ENCODE results near the gene NRP2.

The NRP2 gene

DNA sequence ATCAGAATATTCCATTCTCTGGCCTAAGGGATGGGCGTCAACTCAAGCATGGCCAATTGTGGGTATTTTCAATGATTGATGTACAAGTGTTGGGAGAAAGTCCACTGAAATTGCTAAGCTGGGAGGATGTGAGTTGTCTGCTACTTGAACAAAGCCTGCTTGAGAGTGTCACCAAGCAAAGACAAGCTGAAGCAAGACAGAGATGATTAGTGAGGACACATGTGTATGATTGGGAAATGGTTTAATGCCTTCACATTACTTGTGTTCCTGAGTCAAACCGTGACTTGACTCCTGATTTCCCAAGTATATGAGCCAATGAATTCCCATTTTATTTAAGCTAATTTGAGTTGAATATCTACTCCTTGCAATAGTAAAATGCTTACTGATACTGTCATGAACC is 23.7 kb upstream of the NRP2 start:
- DNase-seq (ENCODE audit: low read depth), result no peak

DNA sequence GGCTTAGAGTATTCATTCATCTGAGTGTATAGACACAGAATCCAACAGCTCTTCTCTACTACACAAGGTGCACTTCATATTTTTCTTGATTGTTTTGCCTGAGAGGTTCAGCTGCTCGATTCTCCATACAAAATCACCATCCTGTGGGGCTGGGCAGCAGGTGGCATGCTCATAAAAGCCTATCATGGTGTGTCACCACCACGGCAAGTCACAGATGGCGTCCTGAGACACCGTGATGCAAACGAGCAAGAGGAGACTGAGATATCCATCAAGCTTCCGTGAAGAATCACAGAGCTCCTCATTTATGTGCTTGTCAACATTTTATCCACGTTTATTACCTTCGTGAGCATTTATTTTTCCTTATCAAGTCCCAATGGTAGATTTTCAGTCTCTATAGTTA is 22.4 kb upstream of the NRP2 start:
- DNase-seq (ENCODE audit: low read depth), result no peak

DNA sequence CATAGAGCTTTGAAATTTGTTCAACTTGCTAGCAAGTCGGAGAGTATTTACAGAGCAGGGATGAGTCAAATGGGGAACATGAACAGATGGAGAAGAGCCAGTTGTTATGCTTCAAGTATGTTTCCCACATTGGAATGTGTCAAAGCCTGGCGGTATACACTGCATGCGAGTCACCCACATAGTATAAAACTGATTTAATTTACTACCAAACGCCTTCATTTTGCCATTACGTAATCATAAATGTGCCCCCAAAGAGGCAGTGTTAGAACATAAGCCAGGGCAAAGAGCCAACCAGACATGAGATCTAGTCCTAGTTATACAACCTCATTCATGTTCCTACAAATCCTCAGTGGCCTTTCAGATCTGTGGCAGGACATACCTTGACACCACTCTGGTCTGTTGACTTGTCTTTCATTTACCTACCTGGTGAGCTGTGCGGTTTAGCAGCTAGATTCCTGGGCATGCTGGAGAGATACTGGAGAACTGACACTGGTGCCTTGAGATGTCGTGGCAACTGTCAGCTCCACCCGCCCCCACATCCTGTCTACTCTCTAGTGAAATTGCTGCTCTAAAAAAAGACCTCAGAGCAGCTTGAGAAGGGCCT is 21.7 kb upstream of the NRP2 start:
- no peak for DNase-seq (ENCODE audit: low read depth)

DNA sequence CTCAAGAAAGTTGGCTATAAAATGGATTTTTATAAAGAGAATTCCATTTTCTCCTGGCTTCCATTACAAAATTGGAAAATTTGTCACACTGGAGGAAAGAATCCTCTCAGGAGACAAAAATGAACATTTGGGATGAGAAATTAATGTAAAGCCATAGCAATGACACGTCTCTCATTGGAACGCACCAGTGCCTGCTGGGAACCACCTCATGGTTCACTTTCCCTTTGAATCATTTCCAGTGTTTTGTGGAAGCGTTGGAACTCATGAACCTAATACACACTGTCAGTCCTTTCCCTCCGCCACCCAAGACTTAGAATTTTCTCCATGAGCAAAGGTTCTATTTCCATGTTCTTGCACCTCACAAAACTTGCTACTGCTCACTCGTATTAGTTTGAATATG is 21.0 kb upstream of the NRP2 start:
- no peak for DNase-seq (ENCODE audit: low read depth)

DNA sequence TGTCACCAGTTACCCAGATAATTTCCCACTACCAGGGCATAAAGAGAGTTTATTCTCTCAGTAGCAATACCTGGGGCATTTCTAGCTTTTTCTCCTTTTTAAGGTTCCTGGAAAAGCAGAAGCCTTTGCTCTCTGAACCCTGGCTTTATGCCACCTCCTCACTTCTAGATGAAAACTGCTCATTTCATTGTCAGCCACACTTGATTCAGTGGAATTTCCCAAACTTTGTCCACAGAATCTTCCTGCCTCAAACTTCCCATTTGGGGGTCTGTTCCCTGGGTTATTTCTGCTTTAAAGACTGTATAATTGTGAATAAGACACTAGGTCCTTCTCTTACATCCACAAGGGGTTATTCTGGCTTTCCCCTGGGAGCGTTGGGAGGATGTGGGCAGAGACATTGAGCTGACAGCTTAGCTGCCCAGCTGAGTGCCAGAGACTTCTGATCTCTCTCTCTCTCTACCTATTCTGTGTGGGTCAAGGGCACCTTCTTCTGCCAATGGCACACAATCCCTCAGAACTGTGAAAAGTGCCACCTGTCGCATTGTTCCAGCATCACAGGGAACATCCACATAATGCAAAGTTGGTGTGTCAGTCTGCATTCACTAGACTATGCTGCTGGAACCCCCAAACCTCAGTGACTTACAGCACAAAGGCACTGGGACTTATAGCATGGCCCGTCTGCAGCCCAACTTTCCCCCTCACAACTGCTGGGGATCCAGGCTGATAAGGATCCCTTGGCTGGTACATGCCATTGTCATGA is 19.9 kb upstream of the NRP2 start:
- DNase-seq (ENCODE audit: low read depth), result no peak

DNA sequence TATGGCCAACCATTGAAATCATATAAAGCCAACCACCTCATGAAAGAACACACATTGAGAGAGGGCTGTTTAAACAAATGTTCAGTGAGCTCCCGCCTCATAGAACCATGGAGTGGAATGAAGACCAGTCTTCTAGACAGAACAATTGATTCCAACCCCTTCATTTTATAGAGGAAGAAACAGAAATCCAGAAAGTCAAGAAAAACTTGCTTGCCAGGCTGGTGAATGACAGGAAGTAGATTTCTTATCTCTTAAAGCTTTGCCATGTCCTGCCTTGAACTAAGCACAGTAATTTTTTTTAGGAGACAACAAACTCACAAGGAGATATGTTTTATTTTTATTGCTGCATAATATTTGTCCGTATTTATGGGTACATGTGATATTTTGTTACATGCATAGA is 16.5 kb upstream of the NRP2 start:
- DNase-seq (ENCODE audit: low read depth), result no peak

DNA sequence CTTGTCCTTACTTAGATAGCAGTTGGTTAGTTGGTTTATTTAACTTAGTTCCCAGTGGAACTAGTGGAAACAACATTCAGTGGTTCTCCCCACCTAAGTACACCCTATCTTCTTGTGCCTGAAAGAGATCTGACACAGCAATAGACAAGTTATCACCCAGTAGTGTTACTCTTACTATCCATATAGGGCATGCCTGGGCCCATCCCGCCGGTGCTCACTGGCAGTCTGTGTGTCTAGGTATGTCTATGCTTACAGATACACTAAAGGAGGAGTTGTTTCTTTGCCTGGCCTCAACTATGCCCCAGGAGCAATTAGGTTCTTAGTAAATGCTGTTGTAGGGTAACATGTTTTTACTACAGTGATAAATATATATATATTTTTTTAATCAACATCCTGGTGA is 12.0 kb upstream of the NRP2 start:
- DNase-seq (ENCODE audit: low read depth), result no peak

DNA sequence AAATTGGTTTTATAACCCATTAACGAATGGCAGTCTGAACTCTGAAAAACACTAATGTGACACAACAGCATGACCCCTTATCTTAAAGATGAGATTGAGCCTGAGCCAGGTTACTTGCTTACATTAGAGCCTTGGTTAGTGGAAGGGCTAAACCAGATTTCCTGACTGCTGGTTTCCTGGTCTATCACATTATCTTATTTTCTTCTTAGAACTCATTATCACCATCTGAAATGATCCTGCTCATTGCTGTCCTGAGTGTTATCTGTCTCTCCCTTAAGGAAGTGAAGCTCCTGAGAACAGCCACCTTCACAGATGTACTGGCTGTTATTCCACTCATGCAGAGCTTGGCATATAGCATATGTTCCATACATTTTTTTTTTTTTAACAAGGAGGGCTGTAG is 9.0 kb upstream of the NRP2 start:
- no peak for DNase-seq (ENCODE audit: low read depth)

DNA sequence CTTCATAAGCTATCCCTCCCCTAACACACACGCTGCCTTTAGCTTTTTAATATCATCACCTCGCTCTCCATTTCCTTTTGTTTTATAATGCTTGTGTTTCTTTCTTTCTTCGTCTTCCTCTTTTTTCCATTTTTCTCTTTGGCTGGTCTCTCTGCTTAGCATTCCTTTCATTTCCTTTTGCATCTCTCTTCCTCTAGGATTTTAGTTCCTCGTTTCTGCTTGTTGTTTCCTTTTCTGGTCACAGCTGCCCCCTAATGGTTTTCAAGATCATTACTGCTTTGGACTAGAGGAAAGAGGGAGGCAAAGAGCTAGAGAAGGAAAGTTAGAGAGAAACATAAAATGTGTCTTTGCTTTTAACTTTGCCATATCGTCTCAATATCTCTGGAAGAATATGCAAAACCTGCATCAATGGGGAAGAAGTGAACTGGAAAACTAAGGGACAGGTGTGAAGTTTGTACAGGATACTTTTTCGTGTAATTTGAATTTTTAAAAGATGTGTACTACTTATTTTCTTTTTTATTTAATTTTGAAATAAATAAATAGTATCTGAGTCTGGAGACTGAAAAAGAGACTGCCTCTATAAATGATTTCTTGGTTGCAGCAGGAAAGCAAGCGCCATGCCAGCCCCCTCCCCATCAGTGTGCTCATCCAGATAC is 6.3 kb upstream of the NRP2 start:
- DNase-seq (ENCODE audit: low read depth), result no peak

DNA sequence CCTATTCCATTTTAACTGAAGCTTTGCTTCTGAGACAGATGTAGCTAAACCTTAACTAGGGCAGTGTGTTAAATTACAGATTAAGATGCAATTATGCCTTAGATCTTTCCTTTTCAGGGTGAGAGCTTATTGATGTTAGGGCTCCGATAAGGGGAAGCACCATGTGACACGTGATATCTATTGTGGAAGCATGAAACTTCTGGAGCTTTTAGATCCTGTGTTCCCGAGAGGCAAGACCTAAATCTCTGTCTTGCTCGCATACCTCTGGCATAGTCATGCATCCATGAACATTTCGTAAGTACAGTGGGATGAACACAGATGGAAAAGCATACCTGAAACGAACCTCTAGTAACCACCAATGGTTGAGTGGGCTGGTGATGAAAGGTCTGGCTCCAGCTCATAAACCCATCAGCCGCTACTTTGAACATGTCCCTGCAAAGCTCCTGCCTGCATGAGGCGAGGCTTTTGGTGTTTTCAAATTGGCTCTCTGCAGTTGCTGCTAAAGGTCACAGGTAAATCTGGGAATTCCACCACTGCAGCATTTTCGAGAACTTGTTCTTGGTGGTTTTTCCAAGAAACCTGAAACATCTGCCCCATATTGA is 3.7 kb upstream of the NRP2 start:
- no peak for DNase-seq (ENCODE audit: low read depth)

DNA sequence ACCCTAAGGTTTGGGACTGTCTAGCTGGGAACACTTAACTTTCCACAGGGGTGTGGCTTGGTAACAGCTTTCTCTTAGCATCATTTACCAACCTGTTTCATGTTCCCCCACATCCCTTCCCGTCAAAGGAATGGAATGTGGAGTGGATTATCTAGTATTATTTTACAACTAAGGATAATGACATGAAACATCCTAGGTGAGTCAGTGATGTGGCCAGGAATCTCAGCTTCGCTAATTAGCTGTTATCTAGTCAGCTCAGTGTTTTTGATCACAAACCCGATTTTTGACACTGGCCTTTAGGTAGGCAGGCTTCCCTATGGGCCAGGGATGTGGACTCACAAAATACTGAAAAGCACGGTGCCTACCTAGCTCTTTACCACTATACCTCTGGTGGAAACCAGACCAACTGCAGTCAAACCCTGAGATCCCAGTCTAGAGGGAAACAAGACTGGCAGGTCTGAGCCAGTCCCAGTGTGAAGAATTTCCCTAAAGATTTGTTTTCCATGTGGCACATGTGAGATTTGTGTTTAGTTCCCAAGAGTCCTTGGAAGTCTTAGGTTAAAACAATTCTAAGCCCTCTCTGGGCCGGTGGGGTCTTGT is 2.8 kb upstream of the NRP2 start:
- DNase-seq (ENCODE audit: low read depth), result no peak

DNA sequence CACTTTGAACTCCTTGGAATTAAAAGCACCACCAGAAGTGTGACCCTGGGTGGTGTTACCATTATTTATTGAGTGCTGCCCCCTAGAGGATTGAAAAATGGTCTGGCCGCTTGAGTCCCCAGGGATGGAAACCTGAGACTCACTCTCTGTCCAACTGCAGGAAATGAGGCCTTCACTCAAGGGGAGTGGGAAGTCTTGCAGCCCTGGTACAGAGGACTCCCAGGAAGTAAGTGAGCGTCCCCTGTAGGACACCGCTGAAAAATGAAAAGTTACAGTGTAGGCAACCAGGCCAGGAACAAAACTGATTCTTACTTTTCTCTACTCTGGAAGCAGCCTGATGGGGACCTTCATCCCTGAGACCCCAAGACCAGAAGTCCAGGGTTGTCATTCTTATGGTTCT is 2.2 kb upstream of the NRP2 start:
- no peak for DNase-seq (ENCODE audit: low read depth)

DNA sequence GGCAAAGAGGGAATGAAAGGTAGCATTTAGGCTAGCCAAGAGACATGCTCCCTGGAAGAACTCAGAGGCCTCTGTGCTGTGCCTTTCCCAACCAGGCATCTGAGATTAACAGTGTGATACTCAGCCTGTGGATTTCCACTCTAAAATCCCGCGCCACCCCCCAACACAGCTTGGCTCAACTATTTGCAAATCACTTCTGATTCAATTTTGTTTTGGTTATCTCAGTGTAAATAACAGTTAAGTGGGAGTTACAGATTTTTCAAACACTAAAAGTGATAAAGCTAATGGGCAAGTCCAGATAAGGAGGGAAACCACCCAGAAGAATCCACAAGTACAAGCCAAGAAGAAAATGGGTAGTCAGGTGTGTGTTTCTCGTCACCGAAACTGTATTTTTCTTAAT is 1.4 kb upstream of the NRP2 start:
- DNase-seq (ENCODE audit: low read depth), result no peak

DNA sequence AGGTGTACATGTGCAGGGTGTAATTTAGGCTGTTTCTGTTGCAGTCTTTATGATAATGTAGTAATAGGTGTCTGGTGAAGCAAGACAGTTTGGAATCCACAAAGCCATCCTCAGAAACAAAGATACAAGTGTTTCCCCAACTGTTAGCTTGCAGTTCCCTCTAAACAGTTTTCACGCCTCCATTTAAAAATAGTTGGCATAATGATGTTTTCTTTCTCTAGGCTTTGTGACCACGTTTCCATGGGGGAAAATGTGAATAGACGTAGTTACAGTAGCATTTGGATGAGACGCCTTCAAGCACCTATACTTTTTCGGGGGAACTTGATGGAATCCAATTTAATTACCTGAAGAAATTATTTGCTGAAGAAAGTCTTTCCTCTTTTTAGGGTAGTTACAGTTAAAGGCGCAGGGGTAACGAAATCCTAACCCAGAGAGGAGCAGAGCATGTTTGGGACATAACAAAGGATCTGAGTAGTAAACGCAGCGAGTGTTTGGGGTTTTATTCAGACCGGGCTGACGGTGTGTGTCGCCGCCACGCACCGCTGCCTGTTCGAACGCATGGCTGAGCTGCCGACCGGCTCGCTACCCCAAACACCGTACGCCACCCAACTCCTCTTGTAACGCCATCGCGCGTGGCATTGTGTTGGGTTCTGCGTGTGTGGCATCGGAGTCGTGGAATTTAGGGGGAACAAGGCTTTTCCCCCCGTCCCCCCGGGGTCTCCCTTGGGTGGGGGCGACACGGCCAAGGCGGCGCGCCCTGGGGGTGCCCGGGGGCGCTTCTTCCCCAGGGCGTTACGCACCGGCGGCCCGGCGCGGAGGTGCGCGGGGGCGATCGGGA is 681 bp upstream of the NRP2 start:
- DNase-seq (ENCODE audit: low read depth), result no peak

DNA sequence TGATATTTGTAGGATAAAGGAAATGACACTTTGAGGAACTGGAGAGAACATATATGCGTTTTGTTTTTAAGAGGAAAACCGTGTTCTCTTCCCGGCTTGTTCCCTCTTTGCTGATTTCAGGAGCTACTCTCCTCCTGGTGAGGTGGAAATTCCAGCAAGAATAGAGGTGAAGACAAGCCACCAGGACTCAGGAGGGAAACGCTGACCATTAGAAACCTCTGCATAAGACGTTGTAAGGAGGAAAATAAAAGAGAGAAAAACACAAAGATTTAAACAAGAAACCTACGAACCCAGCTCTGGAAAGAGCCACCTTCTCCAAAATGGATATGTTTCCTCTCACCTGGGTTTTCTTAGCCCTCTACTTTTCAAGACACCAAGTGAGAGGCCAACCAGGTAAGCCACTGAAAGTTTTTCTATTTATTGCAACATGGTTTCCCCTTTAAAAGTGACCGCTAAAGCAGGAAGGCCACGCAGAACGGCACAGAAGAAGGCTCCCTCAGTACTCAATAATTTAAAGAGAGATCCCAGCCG is 735 bp downstream of the NRP2 start:
- DNase-seq (ENCODE audit: low read depth), result no peak

DNA sequence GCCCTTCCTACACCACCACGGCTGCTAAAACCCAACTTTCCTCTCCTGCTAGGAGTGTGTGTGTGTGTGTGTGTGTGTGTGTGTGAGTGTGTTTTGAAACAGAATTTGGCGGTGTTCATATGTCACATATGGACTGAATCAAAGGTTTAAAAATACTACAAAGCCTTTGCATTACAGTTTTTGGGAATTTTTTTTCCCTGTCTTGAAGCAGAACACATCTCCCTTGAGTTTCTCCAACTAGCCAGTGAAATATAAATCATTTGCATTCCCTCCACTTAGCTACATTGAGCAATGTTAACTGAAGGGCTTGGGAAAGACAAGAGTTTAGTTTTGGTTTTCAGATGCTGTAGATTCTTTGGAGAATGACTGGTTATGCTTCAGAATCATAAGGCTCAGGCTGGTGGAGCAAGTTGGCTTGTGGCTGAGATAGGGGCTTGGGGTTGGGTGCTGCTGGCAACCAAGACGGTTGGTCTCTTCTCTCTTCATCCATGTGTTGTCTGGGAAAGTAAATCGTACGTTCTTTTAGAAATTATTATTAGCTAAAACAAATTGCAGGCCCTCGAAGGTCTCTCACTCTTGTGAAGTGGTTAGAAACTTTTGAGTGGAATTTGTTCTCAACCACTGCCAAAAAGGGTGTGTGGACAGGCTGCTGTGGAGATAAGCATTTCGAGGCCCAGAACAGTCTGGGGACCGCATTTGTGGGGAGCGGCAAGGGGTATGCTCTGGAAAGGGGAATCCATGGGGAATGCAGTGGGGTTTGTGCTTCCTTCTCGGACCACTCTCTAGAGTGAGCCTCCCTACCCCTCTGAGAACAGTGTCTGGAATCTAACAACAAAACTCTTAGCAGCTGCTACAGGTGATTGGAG is 1.4 kb downstream of the NRP2 start:
- no peak for DNase-seq (ENCODE audit: low read depth)

DNA sequence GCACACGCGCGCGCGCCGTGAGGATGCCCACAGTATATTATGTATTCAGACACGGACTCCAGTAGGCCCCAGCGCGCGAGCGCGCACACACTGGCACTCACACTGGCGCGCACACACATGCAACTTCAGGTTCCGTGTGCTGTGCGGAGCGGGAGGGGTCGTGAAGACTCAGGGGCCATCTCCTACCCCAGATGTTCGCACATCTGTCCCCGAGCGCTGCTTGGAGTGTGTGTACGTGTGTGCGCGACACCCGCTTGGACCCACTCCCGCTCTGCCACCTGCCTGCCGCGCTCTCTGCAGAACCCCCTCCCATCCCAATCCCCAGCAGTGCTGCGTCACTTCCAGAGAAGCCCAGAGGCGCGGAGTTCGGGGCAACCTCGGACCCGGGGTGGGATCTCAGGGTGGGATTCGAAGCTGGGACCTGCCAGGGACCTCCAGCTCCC is 2.6 kb downstream of the NRP2 start:
- DNase-seq (ENCODE audit: low read depth), result no peak

DNA sequence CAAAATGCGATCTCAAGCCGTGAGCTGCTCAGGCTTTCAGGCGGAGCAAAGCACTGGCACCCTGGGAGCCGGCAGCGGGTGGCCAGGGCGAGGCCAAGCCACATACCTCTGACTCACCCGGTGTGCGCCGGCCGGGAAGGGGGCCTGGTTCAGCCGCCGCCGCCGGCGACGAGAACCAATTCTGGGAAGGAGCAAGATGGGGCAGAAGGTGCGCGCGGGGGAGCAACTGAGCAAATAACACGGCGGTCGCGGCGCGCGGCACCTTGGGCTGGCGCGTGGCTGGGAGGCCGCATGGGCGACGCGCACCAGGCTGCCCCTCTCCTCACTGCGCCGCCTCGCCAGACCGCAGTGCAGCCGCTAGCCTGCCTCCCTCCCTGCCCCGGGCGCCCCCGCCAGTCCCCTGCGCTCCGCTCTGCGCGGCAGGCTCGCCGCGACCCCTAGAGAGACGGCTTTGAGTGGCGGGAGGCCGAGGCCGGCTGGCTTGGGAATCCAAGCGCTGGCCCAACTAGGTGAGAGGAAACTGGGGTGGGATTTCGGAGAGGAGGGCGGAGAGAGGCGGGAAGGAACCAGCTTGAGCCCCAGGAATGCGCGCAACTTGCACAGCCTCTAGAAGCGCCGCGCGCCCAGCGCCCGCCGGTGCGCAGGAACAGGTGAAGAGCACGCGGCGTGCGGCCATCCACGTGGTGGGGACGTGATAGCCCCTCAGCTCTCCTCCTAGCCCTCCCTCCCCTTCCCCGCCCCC is 3.2 kb downstream of the NRP2 start:
- DNase-seq (ENCODE audit: low read depth), result no peak

DNA sequence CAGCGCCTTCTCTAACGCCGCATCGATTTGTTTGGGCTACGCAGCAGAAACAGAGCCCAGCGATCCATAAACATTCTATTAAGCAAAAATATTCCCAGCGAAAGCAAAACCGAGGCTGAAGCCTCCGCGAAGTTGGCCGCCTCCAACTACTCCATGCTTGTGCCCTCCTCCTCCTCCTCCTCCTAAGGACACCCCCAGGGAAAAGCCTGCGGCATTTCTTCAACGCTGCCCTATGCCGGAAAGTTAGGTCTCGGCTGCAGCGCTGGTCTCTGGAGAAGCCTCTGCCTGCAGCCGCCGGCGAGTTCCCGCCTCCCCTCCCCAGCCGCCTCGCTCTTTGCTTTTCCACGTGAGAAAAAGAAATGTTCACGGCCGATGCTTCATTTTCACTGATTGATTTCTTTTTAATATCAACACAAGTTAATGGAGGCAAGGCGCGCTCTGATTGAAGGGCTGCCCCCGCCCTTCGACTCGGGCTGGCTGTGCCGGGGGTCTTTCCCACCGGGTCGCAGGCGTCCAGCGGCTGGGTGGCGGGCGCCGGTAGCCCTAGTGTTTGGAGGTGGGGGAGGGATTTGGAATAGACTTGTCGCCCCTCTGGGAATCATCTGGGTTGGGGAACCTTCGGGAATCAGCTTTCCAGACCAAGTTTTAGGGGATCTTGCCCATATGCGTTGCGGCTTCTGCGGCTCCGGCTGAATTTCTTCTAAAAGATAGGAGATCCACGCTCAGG is 3.9 kb downstream of the NRP2 start:
- no peak for DNase-seq (ENCODE audit: low read depth)

Data from stimulated activated CD8-positive, alpha-beta memory T cell treated with anti-CD3 and anti-CD28 coated beads, Interleukin-12 subunit alpha, Interleukin-12 subunit beta, amount 100 ng/mL, for 1 hour (primary cell).